Hematopoietic multipotent progenitor cell treated with erythropoietin and hydrocortisone succinate and interleukin-3 and kit ligand, for 4 days (in vitro differentiated cells): Measurements from ENCODE around the gene OSBPL1A.

Source experiments
- DNase-seq: peaks from one replicate; pipeline ENCODE4 v3.0.0-alpha.2; 2015

OSBPL1A gene

DNA sequence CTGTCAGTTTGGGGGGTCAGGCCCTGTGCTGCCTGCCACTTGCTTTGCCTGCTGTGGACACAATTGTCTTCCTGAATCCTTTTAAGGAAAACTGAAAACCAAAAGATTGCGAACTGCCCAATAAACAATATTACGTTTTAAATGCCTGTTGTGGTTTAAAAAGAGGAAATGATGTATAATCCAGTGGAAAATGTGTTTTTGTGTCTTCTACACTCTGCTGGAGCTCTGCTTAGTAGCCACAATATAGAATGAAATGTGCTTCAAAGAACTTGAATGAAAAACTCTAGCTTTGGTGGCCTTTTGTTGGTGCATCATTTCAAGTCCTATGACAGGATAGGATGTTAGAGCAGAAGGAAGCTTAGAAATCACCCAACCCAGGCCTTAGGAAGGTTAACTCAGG lies 282.0 kb downstream of the OSBPL1A start:
- DNase-seq = peak; percentile 36

DNA sequence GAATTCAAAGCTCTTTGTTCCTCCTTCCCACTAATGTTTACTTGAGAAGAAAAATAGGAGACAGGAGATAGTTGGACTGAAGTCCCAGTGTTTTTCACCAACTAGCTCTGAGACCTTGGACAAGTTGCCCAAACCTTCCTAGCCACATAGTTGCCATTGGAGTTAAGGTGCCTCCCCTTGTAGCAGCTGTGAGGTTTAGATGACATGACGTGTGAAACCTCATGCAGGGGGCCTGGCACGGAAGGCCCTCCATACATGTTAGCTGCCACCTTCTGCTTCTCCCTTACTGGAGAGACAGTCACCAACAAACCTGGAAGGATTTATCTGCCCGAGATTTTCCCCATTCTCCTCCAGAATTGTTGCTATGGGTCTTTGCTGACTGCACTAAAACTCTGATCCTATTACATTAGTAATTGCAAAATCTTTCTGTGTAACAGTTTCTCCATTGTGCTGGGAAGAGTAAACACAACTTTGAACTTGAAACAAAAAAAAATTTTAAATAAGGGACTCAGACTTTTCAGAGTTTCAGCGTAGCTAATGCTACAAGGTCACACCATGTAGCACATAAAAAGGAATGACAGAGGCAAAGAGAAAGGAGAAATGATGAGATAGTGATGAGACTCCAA lies 282.6 kb downstream of the OSBPL1A start:
- DNase-seq = no peak

DNA sequence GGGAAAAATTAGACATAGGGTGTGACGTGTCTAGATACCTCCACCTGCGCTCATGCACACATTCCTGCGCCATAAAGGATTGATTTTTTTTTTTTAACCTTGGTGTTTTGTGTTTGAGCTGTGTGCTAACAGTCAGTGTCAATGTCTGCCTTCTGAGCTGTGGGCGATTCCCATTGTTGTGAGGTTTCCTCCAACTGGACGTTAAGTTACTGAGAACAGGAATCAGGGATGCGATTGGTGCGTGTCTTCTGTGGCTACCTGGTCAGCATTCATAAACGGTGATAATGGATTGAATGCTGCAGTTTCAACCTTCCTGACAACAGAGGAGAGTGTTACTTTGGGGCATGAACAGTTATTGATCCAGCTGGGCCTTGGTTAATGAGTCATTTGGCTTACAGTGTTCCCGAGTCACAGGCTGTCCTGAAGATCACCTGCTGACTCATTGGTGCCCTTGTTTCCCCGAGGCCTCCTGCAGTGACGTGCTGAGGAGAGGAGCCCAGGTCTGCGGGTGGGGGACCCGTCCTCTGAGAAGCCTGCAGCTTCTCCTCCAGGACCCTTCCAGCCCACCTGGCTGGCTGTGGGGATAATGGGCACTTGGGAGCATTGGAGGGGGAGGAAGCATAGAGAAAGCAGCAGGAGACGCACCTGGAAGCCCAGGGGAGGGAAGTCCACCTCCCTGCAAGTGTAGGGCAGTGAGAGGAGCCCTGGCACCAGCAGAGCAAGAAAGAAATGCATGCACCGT lies 284.6 kb downstream of the OSBPL1A start:
- no peak for DNase-seq

DNA sequence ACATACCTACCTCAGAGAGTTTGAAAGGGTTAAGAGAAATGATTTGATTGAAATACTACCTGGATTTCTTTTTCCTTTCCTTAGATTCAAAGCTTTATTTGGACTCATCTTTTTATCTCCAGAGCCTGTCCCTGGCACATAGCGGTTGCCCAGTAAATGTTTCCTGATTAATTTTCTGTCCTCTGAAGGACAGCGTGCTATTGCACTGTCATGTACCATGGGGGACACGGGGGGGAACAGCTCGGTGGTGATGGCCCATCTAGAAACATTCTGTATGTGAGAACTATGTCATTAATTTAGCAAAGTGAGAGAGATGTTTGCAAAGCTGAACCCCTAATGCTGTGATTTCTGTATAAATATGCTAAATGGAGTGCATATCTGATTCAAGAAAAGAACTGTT lies 285.2 kb downstream of the OSBPL1A start:
- DNase-seq = no peak
